RKO (cell line): Measurements from ENCODE around the gene RANBP3L.
"Not testable (repeated sequence)": the region's sequence is repeated elsewhere in the genome, so short reads cannot be mapped to it uniquely, and the experiment has no call there.

Experiments
- DNase-seq: peaks from one replicate; pipeline ENCODE4 v3.0.0-alpha.2; 2016; ENCODE audit warnings: low spot score

Gene RANBP3L

DNA sequence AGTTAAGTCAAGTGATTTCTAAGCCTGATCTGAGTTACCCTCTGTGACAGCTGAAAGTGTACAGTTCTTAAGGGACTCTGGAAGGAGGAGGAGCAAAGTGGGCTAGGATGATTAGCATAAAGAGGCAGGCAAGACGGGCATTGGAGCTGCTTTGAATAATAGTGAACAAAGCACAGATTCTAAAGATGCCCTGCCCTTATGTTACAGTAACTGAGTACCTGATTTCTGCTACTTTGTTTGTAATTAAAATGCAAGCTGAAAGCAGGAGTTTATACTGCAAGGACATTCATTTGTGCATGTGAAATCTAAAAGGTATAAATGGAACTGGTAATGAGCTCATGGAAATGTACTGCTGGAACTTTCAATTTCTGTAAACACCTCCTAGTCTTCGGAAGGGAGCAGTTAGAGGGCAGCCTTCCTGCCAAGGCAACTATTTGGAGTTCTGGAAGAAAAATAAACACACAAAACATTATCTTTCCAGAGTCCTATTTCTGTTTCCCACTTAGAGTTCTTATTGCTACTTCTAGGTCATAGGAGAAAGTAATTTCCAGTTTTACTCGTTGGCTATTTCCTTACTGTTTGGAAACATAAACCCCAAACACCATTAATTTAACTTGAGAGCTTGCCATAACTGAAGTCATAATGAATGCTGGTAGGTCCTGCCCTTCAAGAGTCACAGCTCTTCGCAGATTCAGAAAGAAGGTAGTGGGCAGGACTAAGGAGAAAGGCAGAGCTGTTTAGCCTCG is at the start of gene RANBP3L:
Gene RANBP3L, minus strand, starts transcription at position 45 of the 746 bp plus-strand sequence. CDS start 486 bp downstream, outside the sequence.
- no peak for DNase-seq

DNA sequence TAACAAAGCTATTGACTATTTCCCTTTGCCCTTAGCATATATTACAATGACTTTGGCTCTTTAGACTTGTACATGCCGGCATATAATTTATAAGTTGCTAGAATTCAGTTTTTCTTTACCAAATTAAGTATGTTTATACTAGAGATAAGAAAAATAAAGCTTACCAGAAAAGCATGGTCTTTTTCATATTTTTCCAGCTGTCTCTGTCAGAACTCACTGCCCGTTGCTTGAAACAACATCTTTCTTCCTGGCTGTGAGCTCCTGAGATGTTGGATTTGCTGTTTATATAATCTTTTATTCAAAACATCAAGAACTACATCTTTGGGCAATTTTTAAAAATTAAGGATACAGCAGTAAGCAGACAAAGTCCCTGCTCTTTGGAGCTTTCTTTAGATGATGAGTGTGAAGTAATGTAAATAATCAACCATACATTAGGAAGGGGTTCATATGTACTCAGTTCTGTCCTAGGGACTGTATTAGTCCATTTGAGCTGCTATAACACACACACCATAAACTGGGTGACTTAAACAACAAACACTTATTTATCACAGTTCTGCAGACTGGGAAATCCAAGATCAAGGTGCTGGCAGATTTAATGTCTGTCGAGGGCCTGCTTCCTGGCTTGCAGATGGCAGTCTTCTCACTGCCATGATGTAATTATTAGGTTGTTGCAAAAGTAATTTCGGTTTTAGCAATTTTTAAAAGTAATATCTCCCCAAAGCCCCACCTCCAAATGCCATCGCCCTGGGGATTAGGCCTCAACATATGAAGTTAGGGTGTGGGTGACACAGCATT is 45.4 kb upstream of the RANBP3L start:
- DNase-seq, result no peak

DNA sequence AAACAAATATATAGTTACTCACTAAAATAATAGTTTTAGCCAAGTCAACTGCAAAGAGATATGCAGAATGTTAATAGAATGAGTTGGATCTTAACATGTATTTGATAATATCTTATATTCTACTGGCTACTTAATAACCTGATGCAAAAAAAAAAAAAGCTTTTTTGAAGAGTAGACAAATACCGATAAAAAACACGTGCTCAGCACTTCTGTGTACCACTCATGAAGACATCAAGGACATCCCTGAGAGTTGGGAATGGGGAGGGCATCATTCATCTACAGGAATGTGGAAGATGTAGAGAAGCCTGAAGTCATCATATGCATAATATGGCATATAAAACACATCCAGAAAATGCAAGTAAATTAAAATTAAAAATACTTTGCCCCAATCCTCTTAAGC is 43.2 kb upstream of the RANBP3L start:
- no peak for DNase-seq

DNA sequence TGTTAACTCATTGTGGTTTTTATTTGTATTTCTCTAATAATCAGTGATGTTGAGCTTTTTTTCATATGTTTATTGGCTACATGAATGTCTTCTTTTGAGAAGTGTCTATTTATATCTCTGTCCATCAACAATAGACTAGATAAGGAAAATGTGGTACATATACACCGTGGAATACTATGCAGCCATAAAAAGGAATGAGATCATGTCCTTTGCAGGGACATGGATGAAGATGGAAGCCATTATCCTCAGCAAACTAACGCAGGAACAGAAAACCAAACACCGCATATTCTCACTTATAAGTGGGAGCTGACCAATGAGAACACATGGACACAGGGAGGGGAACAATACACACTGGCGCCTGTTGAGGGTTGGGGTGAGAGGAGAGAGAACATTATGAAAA is 40.0 kb upstream of the RANBP3L start:
- not testable (repeated sequence) for DNase-seq

GRCh38 chr5:36337597-36337996 is 35.9 kb upstream of the RANBP3L start:
- no peak for DNase-seq

DNA sequence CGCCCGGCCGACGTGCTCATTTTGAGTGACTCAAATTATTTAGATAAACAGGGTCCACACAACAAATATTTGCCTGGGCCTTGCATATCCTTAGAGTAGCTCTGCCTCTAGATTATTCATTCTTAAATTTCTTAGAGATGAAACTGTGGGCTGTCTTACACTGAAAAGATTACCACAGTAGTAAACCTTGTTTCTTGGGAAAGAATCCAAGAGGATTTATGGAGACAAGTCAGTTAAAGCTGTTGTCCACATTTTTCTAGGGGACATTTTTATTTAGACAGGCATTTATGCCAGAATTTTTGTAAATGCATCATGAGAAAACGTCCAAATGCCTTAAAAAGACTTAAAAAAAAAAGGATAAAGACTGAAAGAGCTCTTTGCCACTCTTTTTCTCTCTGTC is 32.6 kb upstream of the RANBP3L start:
- DNase-seq, result no peak

- DNase-seq, result not testable (repeated sequence)
Observed at GRCh38 chr5:36332720-36333119, 31.0 kb upstream of the RANBP3L start.

- no peak for DNase-seq
Observed at GRCh38 chr5:36325196-36325595, 23.5 kb upstream of the RANBP3L start.

DNA sequence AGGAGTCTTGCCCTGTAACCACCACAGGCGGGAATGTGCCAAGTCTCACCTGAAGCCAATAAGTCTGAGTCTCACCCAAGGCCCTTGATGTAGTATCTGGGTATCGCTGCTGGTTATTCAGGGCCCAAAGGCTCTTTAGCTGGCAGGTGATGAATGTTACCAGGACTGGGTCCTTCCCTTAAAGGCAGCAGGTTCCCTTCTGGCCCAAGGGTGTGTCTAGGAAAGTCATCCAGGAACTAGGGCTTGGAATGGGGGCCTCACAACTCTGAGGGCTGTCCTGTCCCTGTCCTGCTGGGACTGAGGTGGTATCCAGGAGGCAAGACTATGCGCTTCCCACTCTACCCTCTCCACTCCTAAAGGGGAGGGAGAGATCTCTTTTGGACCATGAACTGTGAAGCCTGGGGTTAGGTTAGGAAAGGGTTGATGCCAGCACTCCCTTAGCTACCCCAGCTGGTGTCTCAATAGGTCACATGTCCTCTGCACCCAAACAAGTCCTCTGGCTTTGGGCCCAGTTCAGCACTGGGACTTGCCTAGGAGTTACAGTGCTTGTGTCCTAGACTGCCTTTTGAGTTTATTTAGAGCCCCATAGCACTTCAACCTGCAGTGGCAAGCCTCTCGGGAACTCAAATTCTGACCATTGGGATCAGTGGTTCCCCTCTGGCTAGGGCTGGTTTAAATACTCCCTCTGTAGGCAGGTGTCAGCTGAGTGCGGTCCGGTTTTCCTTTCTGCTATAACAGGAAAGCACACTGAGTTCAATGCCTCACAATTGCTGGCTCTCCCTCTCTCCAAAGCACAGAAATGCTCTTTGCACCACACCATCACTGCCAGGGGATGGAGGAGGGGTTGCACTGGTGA is 22.5 kb upstream of the RANBP3L start:
- DNase-seq, result no peak

GRCh38 chr5:36312953-36313672 is 11.4 kb upstream of the RANBP3L start:
- no peak for DNase-seq

GRCh38 chr5:36311956-36312355 is 10.3 kb upstream of the RANBP3L start:
- no peak for DNase-seq

- DNase-seq, result no peak
Observed at GRCh38 chr5:36310138-36310537, 8.4 kb upstream of the RANBP3L start.

DNA sequence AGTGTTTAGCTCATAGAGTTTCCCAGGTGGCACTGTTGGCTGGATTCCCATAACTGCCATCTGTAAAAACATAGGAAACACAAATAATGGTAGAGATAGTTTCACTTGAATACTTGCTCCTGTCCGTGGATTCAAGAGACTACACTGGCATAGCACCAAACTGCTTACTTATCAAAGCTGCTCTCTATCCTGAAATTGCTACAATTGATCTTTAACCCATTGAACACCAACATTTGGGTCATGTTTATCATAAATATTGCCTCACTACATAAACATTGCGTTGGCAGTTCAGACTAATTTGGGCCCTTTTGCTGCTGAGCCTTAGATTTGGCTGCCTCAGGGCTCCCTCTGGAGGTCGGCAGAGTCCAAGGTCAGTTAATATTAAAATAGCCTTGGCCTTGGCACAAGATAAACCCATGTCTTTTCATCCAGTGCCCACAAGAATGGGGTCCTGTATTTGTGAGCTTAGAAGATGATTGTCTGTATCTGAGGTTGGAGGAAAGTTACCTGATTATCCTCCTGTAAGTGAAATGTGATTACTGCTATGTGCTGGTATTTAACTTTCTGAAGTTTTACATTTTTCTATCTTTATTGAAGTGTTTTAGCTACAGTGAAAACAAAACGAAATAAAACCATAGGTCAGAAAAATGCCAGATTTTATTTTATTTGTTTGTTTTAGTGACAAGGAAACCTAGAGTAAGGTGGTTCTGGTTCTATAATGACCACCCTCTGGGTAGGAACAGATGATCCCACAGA is 4.0 kb upstream of the RANBP3L start:
- DNase-seq, result peak; percentile 69

GRCh38 chr5:36304095-36304805 is 2.5 kb upstream of the RANBP3L start:
- DNase-seq, result no peak

DNA sequence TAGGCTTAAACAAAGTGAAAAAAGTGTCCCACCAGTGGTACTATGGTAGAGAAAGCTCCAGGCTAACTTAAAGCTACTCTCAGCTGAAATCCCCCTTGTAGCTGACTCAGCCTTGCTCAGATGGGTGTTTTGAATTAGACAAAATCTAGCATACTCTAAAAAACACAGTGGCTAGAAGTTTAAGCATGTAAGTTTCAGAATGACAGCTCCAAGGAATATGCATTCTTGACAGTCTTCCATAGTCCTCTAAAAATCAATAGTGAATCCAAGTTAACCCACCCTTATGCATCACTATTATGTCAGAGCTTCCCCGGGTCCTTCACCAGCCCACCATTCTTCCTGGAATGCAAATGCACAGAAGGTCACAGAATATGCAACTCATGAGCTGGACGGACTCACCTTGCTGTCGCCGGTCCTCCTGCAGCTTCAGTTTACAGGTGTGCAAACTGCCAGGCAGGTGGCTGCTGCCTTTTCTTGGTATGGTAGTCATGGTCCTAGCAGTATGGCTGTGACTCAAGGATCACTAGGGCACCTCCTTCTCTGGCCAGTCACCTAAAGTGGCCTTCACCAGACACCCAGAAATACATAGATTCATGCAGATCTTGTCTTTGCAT is 668 bp downstream of the RANBP3L start:
- no peak for DNase-seq

- no peak for DNase-seq
Observed at GRCh38 chr5:36300191-36300926, 1.3 kb downstream of the RANBP3L start.

DNA sequence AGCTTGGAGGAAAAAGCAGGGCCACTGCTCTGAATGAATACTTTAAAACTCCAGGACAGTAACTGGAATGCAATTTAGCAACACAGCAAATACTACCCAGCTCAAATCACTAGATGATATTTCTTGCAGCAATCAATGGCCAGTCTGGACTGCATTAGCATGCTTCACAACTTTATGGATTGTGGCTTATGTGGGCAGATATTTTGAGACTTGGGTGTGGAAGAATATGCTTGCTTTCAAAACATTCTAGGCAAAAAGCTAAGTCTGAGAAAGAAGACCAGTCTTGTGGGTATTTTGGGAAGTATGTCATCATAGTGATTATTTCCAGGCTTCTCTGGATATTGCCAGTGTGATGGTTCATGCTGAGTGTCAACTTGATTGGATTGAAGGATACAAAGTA is 3.1 kb downstream of the RANBP3L start:
- no peak for DNase-seq

- DNase-seq, result no peak
Observed at GRCh38 chr5:36297653-36298052, 4.0 kb downstream of the RANBP3L start.
